Neural progenitor cell (in vitro differentiated cells): ENCODE results near the gene SCLT1. TPM values are rescaled to one million over a fixed set of nuclear protein-coding genes. Genes with fewer than 3 reads are reported as not detected.

Experiments used
- DNase-seq: peaks from one replicate; pipeline ENCODE4 v3.0.0-alpha.2; 2016; ENCODE audit warnings: low spot score
- H2AFZ ChIP-seq: fragments of 200-600 bp; sonication (generic); replicated peaks from 2 replicates; pipeline ENCODE4 v1.6.1; 2016; ENCODE audit warnings: antibody characterized with exemption
- H3F3A ChIP-seq: fragments of 200-600 bp; sonication (generic); 2 replicates; pipeline ENCODE4 v1.6.1; 2016; ENCODE audit warnings: antibody characterized with exemption, low read depth
- H3K27ac ChIP-seq: fragments of 200-600 bp; sonication (generic); 2 replicates; pipeline ENCODE4 v1.5.1; 2016; ENCODE audit warnings: mild to moderate bottlenecking
- H3K27me3 ChIP-seq: fragments of 200-600 bp; sonication (generic); 2 replicates; pipeline ENCODE4 v1.6.1; 2016; ENCODE audit warnings: mild to moderate bottlenecking, moderate library complexity
- H3K36me3 ChIP-seq: fragments of 200-600 bp; sonication (generic); 2 replicates; pipeline ENCODE4 v1.5.1; 2016
- H3K4me1 ChIP-seq: fragments of 200-600 bp; sonication (generic); 2 replicates; pipeline ENCODE4 v1.6.1; 2016; ENCODE audit warnings: mixed run types
- H3K4me2 ChIP-seq: fragments of 200-600 bp; sonication (generic); 2 replicates; pipeline ENCODE4 v1.6.1; 2016
- H3K4me3 ChIP-seq: fragments of 200-600 bp; sonication (generic); 2 replicates; pipeline ENCODE4 v1.5.1; 2016
- H3K79me2 ChIP-seq: fragments of 200-600 bp; sonication (generic); 2 replicates; pipeline ENCODE4 v1.6.1; 2016; ENCODE audit warnings: low read depth
- H3K9ac ChIP-seq: fragments of 200-600 bp; sonication (generic); 2 replicates; pipeline ENCODE4 v1.6.1; 2016
- H3K9me3 ChIP-seq: fragments of 200-600 bp; sonication (generic); 2 replicates; pipeline ENCODE4 v1.5.1; 2016; ENCODE audit warnings: low read depth
- H4K20me1 ChIP-seq: fragments of 200-600 bp; sonication (generic); 2 replicates; pipeline ENCODE4 v1.6.1; 2016; ENCODE audit warnings: low read depth
- H3K27ac Mint-ChIP-seq: 3 replicates; pipeline ENCODE4 v1.8.0; 2021; ENCODE audit warnings: mixed read lengths
- H3K27me3 Mint-ChIP-seq: 2 replicates; pipeline ENCODE4 v1.8.0; 2022; ENCODE audit warnings: low read depth, mild to moderate bottlenecking, inconsistent platforms, moderate library complexity, mixed read lengths; ENCODE audit not compliant: insufficient read depth
- H3K36me3 Mint-ChIP-seq: 3 replicates; pipeline ENCODE4 v1.8.0; 2021; ENCODE audit warnings: mixed read lengths
- H3K4me1 Mint-ChIP-seq: 3 replicates; pipeline ENCODE4 v1.8.0; 2021; ENCODE audit warnings: mixed read lengths
- H3K4me3 Mint-ChIP-seq: 3 replicates; pipeline ENCODE4 v1.8.0; 2021; ENCODE audit warnings: mild to moderate bottlenecking, moderate library complexity, mixed read lengths
- H3K9me3 Mint-ChIP-seq: 3 replicates; pipeline ENCODE4 v1.8.0; 2020; ENCODE audit warnings: mixed read lengths
- CTCF ChIP-seq: fragments of 200-600 bp; sonication (generic); IDR thresholded peaks from 2 replicates; pipeline ENCODE4 v1.5.1; 2017; ENCODE audit warnings: antibody characterized with exemption, mild to moderate bottlenecking
- EZH2 ChIP-seq: fragments of 200-600 bp; sonication (generic); IDR thresholded peaks from 2 replicates; pipeline ENCODE4 v1.6.1; 2017; ENCODE audit warnings: antibody characterized with exemption, mild to moderate bottlenecking, moderate library complexity
- EZH2phosphoT487 ChIP-seq: fragments of 200-600 bp; sonication (generic); IDR thresholded peaks from 2 replicates; pipeline ENCODE4 v1.6.1; 2017; ENCODE audit warnings: antibody characterized with exemption
- total RNA-seq: library from RNA; depleted of rRNA; stranded (reverse); fragments of >200 nt; gene quantifications from 2 replicates; pipeline ENCODE4 v1.2.3, GENCODE V29; 2015; ENCODE audit warnings: low replicate concordance

The SCLT1 gene
- total RNA-seq, 1 donor from 2014 or later = 30.0 TPM

- H3K36me3 Mint-ChIP-seq = peaks cover 61% of the 10 kb centered on the region
- Histone ChIP-seq H3K4me3 (no peak overlapping the region), H4K20me1 (peaks cover under 1% of the 10 kb centered on the region), H3K4me1 (peaks cover 2% of the 10 kb centered on the region), H3K9me3 (no peaks in the 10 kb centered on the region), H3F3A (peaks cover under 1% of the 10 kb centered on the region), H3K27me3 (no peaks in the 10 kb centered on the region), H3K36me3 (peaks cover 22% of the 10 kb centered on the region), H3K4me2 (no peak overlapping the region), H2AFZ (no peak overlapping the region), H3K79me2 (peaks cover 27% of the 10 kb centered on the region), H3K27ac (no peak overlapping the region), H3K9ac (no peak overlapping the region)
- TF ChIP-seq CTCF (no peak), EZH2phosphoT487 (no peak), EZH2 (no peak)
- H3K27me3 Mint-ChIP-seq = no peaks in the 10 kb centered on the region
- DNase-seq = no peak
- H3K9me3 Mint-ChIP-seq = no peaks in the 10 kb centered on the region
- H3K4me1 Mint-ChIP-seq = no peaks in the 10 kb centered on the region
- no peak overlapping the region for H3K27ac Mint-ChIP-seq
- no peak overlapping the region for H3K4me3 Mint-ChIP-seq
Measured at GRCh38 chr4:128868758-128869157, 224.6 kb downstream of the SCLT1 start.

- Mint-ChIP-seq H3K4me3 (no peak overlapping the region), H3K36me3 (peaks cover 55% of the 10 kb centered on the region), H3K9me3 (no peaks in the 10 kb centered on the region), H3K27me3 (peaks cover 2% of the 10 kb centered on the region), H3K4me1 (peaks cover 13% of the 10 kb centered on the region), H3K27ac (no peak overlapping the region)
- H3K79me2 ChIP-seq = peaks cover 30% of the 10 kb centered on the region
- no peak overlapping the region for H3K4me3 ChIP-seq
- DNase-seq = no peak
- H3K9me3 ChIP-seq = no peaks in the 10 kb centered on the region
- H3F3A ChIP-seq = peaks cover 22% of the 10 kb centered on the region
- H3K4me2 ChIP-seq = no peak overlapping the region
- H3K4me1 ChIP-seq = peaks cover 11% of the 10 kb centered on the region
- no peak overlapping the region for H2AFZ ChIP-seq
- peaks cover 19% of the 10 kb centered on the region for H3K36me3 ChIP-seq
- H4K20me1 ChIP-seq = peaks cover 21% of the 10 kb centered on the region
- H3K9ac ChIP-seq = no peak overlapping the region
- H3K27me3 ChIP-seq = no peaks in the 10 kb centered on the region
- H3K27ac ChIP-seq = no peak overlapping the region
- TF ChIP-seq EZH2 (no peak), EZH2phosphoT487 (no peak), CTCF (no peak)
Measured at GRCh38 chr4:128866691-128867090, 226.6 kb downstream of the SCLT1 start.

- peaks cover 11% of the 10 kb centered on the region for H3K4me1 ChIP-seq
- H3K4me3 Mint-ChIP-seq = no peak overlapping the region
- H3F3A ChIP-seq = peaks cover 26% of the 10 kb centered on the region
- H3K9ac ChIP-seq = no peak overlapping the region
- no peak for TF ChIP-seq CTCF
- TF ChIP-seq EZH2phosphoT487 = no peak
- TF ChIP-seq EZH2 = no peak
- H3K9me3 Mint-ChIP-seq = no peaks in the 10 kb centered on the region
- no peak overlapping the region for H3K27ac Mint-ChIP-seq
- H3K4me3 ChIP-seq = no peak overlapping the region
- H4K20me1 ChIP-seq = peaks cover 25% of the 10 kb centered on the region
- peaks cover 2% of the 10 kb centered on the region for H3K27me3 Mint-ChIP-seq
- H3K27ac ChIP-seq = peak overlapping the region; percentile 56
- H3K79me2 ChIP-seq = peaks cover 32% of the 10 kb centered on the region
- no peaks in the 10 kb centered on the region for H3K9me3 ChIP-seq
- H3K4me1 Mint-ChIP-seq = peaks cover 13% of the 10 kb centered on the region
- H2AFZ ChIP-seq = no peak overlapping the region
- H3K27me3 ChIP-seq = no peaks in the 10 kb centered on the region
- peaks cover 15% of the 10 kb centered on the region for H3K36me3 ChIP-seq
- no peak for DNase-seq
- peaks cover 53% of the 10 kb centered on the region for H3K36me3 Mint-ChIP-seq
- H3K4me2 ChIP-seq = no peak overlapping the region
Measured at GRCh38 chr4:128866269-128866668, 227.1 kb downstream of the SCLT1 start.
